K562 (cell line): ENCODE results near the gene BNC1. TPM values are rescaled to one million over a fixed set of nuclear protein-coding genes. Genes with fewer than 3 reads are reported as not detected.

Source experiments
- ATAC-seq: fragments of 200-7000 bp; cut with Tn5 transposase; 3 replicates; pipeline ENCODE4 v1.9.1; 2020; ENCODE audit warnings: moderate library complexity
- BruUV-seq: library from RNA; stranded (reverse); fragments of 400-500 nt; replicated peaks from 2 replicates; lab custom pipeline; 2021; lab: Mats Ljungman, UMichigan
- CTCF ChIA-PET: fragments of 300-600 bp; formaldehyde crosslinking; extraction: SDS; loops from one replicate; lab custom pipeline; 2021; ENCODE audit warnings: low intra/inter-chr PET ratio; lab: Yijun Ruan, JAX
- POLR2A ChIA-PET: fragments of 300-600, 350-650 bp; sonication (Branson Sonifier 250); formaldehyde crosslinking; extraction: SDS; loops from one replicate; lab custom pipeline; 2021; ENCODE audit warnings: antibody characterized with exemption, inconsistent platforms; lab: Yijun Ruan, JAX
- DNase-seq, 4 experiments: peaks; one replicate each; pipeline versions ENCODE4 v3.0.0 to v3.0.0-alpha.2; 2011 to 2018; ENCODE audit warnings: low spot score in 3 of 4, mixed read lengths in 3 of 4; ENCODE audit errors: extremely low read depth in 1 of 4
- FAIRE-seq: peaks from 2 replicates; lab custom pipeline; 2011; peaks lifted over from hg19 to GRCh38; lab: Jason Lieb, UNC
- H2AFZ ChIP-seq: 2 replicates; pipeline ENCODE4 v1.6.0; 2011; ENCODE audit warnings: low read depth, low read length, control low read depth, inconsistent platforms
- H3K27ac ChIP-seq: fragments of 200-600 bp; 3 replicates; pipeline ENCODE4 v1.8.0; 2011; ENCODE audit warnings: low read depth, mild to moderate bottlenecking, control low read depth, inconsistent platforms, low read length, moderate library complexity, mixed read lengths; ENCODE audit errors: extremely low read depth
- H3K27me3 ChIP-seq, 2 experiments: fragments of 300-600 bp in 1 of 2; 2 replicates in 1 of 2; 3 replicates in 1 of 2; pipeline versions ENCODE4 v1.6.0 to v1.8.0; 2011; ENCODE audit warnings: inconsistent platforms in 2 of 2, low read length in 2 of 2, mild to moderate bottlenecking in 1 of 2, mixed read lengths in 1 of 2, moderate library complexity in 1 of 2; ENCODE audit not compliant: control insufficient read depth in 2 of 2, insufficient read depth in 2 of 2
- H3K36me3 ChIP-seq: fragments of 300-600 bp; 3 replicates; pipeline ENCODE4 v1.8.0; 2011; ENCODE audit warnings: mild to moderate bottlenecking, low read length, inconsistent platforms; ENCODE audit not compliant: control insufficient read depth, insufficient read depth
- H3K4me1 ChIP-seq, 2 experiments: fragments of 200-600 bp in 1 of 2; replicated peaks in 1 of 2; 2 replicates in 1 of 2; 3 replicates in 1 of 2; pipeline versions ENCODE4 v1.5.1 to v1.8.0; 2011; ENCODE audit warnings: inconsistent platforms in 2 of 2, low read length in 2 of 2, mild to moderate bottlenecking in 1 of 2, mixed read lengths in 1 of 2, moderate library complexity in 1 of 2; ENCODE audit not compliant: control insufficient read depth in 2 of 2, insufficient read depth in 2 of 2
- H3K4me2 ChIP-seq: 2 replicates; pipeline ENCODE4 v1.6.1; 2011; ENCODE audit warnings: low read length, control low read depth, inconsistent platforms, mixed read lengths; ENCODE audit not compliant: insufficient read depth
- H3K4me3 ChIP-seq: fragments of 200-600 bp; sonication (generic), shearing (Covaris generic); 2 replicates; pipeline ENCODE4 v1.5.1; 2016; ENCODE audit warnings: control low read depth, inconsistent platforms
- H3K79me2 ChIP-seq: fragments of 200-600 bp; 3 replicates; pipeline ENCODE4 v1.8.0; 2011; ENCODE audit warnings: low read length, inconsistent platforms; ENCODE audit not compliant: control insufficient read depth, insufficient read depth
- H3K9ac ChIP-seq, 2 experiments: 2 replicates each; pipeline versions ENCODE4 v1.6.0 to v1.6.1; 2011; ENCODE audit warnings: low read depth in 2 of 2, low read length in 2 of 2, control low read depth in 1 of 2, inconsistent platforms in 1 of 2, mild to moderate bottlenecking in 1 of 2, mixed read lengths in 1 of 2; ENCODE audit not compliant: insufficient read depth in 1 of 2
- H3K9me1 ChIP-seq: one replicate; pipeline ENCODE4 v1.6.0; 2011; ENCODE audit warnings: inconsistent platforms, mild to moderate bottlenecking, low read length, moderate library complexity; ENCODE audit not compliant: control insufficient read depth, insufficient read depth
- H3K9me3 ChIP-seq: replicated peaks from 2 replicates; pipeline ENCODE4 v1.5.1; 2011; ENCODE audit warnings: low read depth, low read length, inconsistent platforms; ENCODE audit not compliant: control insufficient read depth, insufficient read depth
- H4K20me1 ChIP-seq: replicated peaks from 2 replicates; pipeline ENCODE4 v1.6.1; 2011; ENCODE audit warnings: low read length, inconsistent platforms, mixed read lengths; ENCODE audit not compliant: control insufficient read depth, insufficient read depth
- EP300 ChIP-seq: IDR thresholded peaks from 2 replicates; pipeline ENCODE4 v1.6.1; 2012; ENCODE audit warnings: low read length, improper control_type of control experiment
- GATAD2B ChIP-seq: fragments of 450-650 bp; IDR thresholded peaks from 2 replicates; pipeline ENCODE4 v1.6.1; 2017; ENCODE audit warnings: mild to moderate bottlenecking, borderline replicate concordance
- TEAD2 ChIP-seq: fragments of 450-650 bp; IDR thresholded peaks from 2 replicates; pipeline ENCODE4 v1.6.1; 2016; ENCODE audit warnings: missing genetic modification characterization, control low read depth, missing compliant biosample characterization
- ZNF3 ChIP-seq: fragments of 250-450 bp; sonication (Bioruptor Pico); IDR thresholded peaks from 2 replicates; pipeline ENCODE4 v1.5.0; 2021; ENCODE audit warnings: mild to moderate bottlenecking, moderate library complexity
- ZNF707 ChIP-seq: fragments of 250-450 bp; sonication (Bioruptor Pico); conservative IDR thresholded peaks from 2 replicates; pipeline ENCODE4 v1.8.0; 2022; ENCODE audit warnings: inconsistent platforms, mild to moderate bottlenecking, moderate library complexity
- WGBS: fragments of 100-300 bp; shearing (Covaris generic); methylation state at CpG from one replicate; pipeline ENCODE4 v1.1.6; 2016; ENCODE audit warnings: low coverage, mixed read lengths; ENCODE audit not compliant: insufficient coverage; ENCODE audit errors: missing lambda C conversion rate; 5-methylcytosine and 5-hydroxymethylcytosine counted together
- in situ Hi-C: fragments of 300-500 bp; cut with MboI; formaldehyde crosslinking; loops from 4 replicates; pipeline ENCODE4 v1.15.0; 2018; ENCODE audit warnings: inconsistent platforms, mixed read lengths
- intact Hi-C: fragments of 100-400 bp; cut with micrococcal nuclease; formaldehyde crosslinking; loops from 2 replicates; pipeline ENCODE4 v1.14.2; 2022
- polyA plus RNA-seq, 8 experiments: library from polyadenylated mRNA; depleted of rRNA in 4 of 8; stranded (reverse) in 5 of 8; unstranded in 3 of 8; fragments of >200 nt; fragmentation: Nextera tagmentation in 2 of 8; fragmentation: Illumina TruSeq in 1 of 8; extraction: Ambion mirVana in 2 of 8; extraction: Trizol in 1 of 8; gene quantifications; 2 replicates each; pipeline versions ENCODE4 v1.2.1 to v1.2.3, GENCODE V29; 2011 to 2014; ENCODE audit warnings: inconsistent platforms in 1 of 8, missing spikeins in 1 of 8
- total RNA-seq, 7 experiments: library from RNA; depleted of rRNA in 6 of 7; stranded (reverse); fragments of >200 nt in 6 of 7; fragmentation: Illumina TruSeq in 2 of 7; extraction: Trizol in 2 of 7; gene quantifications; 2 replicates each; pipeline versions ENCODE4 v1.2.1 to v1.2.3, GENCODE V29; 2011 to 2021; ENCODE audit warnings: low replicate concordance in 1 of 7
- TF ChIP-seq, protein P1 (sequence below), 2 experiments: fragments of 450-650 bp in 1 of 2; IDR thresholded peaks; 2 replicates each; pipeline ENCODE4 v1.6.1; 2011 to 2017; ENCODE audit warnings: low read depth in 2 of 2, antibody characterized with exemption in 1 of 2, borderline replicate concordance in 1 of 2, low read length in 1 of 2, mild to moderate bottlenecking in 1 of 2, mixed read lengths in 1 of 2; ENCODE audit not compliant: control insufficient read depth in 1 of 2
- TF ChIP-seq, protein P2 (sequence below): sonication (generic); formaldehyde crosslinking; IDR thresholded peaks from 2 replicates; pipeline ENCODE4 v1.8.0; 2022; ENCODE audit warnings: mild to moderate bottlenecking, missing genetic modification reagents

Gene BNC1
- total and polyA plus RNA-seq, 9 of the 15 experiments (the other 6 are each of a cell fraction or from before 2014, with no cell fraction given): not detected

DNA sequence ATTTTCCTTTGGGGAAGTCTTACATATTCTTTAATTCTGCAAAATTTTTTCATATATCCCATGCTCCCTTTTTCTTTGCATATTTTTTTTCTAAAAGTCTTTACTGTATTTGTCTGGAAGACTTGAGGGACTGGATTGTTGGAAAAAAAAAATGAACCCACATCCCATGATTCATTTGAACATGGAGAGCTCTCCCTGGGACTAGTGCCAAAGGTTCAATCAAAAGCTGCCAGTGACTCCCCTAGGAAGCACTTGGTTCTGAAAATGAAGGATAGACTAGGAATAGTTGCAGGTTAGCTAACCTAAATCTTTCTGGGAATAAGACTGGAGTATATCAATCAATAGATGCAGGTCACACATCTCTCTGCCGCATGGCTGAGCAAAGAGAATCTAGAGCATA is 16.4 kb upstream of the BNC1 start:
- H3K9me1 ChIP-seq: no peaks in the 10 kb centered on the region
- no peak overlapping the region for H3K4me2 ChIP-seq
- ChIA-PET POLR2A (interaction anchor here (1.4 kb wide), 1 partner anchor 10 kb away, joined by 4 read pairs; no protein-coding TSS in a partner anchor), CTCF (no interaction called here)
- ATAC-seq (no peak), FAIRE-seq (no peak), DNase-seq (no peak)
- no peak for TF ChIP-seq ZNF3 (CRISPR knock-in tag)
- no peak for TF ChIP-seq GATAD2B
- TF ChIP-seq, protein P1, sequence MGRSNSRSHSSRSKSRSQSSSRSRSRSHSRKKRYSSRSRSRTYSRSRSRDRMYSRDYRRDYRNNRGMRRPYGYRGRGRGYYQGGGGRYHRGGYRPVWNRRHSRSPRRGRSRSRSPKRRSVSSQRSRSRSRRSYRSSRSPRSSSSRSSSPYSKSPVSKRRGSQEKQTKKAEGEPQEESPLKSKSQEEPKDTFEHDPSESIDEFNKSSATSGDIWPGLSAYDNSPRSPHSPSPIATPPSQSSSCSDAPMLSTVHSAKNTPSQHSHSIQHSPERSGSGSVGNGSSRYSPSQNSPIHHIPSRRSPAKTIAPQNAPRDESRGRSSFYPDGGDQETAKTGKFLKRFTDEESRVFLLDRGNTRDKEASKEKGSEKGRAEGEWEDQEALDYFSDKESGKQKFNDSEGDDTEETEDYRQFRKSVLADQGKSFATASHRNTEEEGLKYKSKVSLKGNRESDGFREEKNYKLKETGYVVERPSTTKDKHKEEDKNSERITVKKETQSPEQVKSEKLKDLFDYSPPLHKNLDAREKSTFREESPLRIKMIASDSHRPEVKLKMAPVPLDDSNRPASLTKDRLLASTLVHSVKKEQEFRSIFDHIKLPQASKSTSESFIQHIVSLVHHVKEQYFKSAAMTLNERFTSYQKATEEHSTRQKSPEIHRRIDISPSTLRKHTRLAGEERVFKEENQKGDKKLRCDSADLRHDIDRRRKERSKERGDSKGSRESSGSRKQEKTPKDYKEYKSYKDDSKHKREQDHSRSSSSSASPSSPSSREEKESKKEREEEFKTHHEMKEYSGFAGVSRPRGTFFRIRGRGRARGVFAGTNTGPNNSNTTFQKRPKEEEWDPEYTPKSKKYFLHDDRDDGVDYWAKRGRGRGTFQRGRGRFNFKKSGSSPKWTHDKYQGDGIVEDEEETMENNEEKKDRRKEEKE (IDR thresholded peaks at IDR 0.05; ENCODE audit: borderline replicate concordance in 1 of 2, control insufficient read depth in 1 of 2, low read depth in 2 of 2, low read length in 1 of 2): no peak
- TF ChIP-seq, protein P2, sequence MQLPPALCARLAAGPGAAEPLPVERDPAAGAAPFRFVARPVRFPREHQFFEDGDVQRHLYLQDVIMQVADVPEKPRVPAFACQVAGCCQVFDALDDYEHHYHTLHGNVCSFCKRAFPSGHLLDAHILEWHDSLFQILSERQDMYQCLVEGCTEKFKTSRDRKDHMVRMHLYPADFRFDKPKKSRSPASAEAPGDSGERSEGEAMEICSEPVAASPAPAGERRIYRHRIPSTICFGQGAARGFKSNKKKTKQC (CRISPR knock-in tag): no peak
- no peak for TF ChIP-seq TEAD2 (tag)
- no peak for TF ChIP-seq EP300
- no peak for TF ChIP-seq ZNF707 (CRISPR knock-in tag)
- no peak overlapping the region for H2AFZ ChIP-seq
- intact Hi-C loops: no loop called here
- H3K9ac ChIP-seq: no peak overlapping the region
- WGBS: 6% methylated on average over 1 of the region's 1 CpG
- no TSS peak for BruUV-seq
- H3K79me2 ChIP-seq: no peaks in the 10 kb centered on the region
- in situ Hi-C loops: no loop called here
- H3K27ac ChIP-seq: no peak overlapping the region
- no peaks in the 10 kb centered on the region for H3K9me3 ChIP-seq
- no peaks in the 10 kb centered on the region for H3K4me1 ChIP-seq
- no peak overlapping the region for H3K4me3 ChIP-seq
- no peaks in the 10 kb centered on the region for H3K36me3 ChIP-seq
- H3K27me3 ChIP-seq: peaks cover 2 to 7% of the 10 kb centered on the region in 2 experiments; a peak in 2 of 5 replicates
- H4K20me1 ChIP-seq: no peaks in the 10 kb centered on the region
